Peyer's patch (tissue), 4 donors: ENCODE measurements around the gene CYREN. TPM values are rescaled to one million over a fixed set of nuclear protein-coding genes. Genes with fewer than 3 reads are reported as not detected.

Source experiments
- DNase-seq, 3 donors: peaks; one replicate each; pipeline ENCODE4 v3.0.0-alpha.2; 2017 to 2019
- H3K27ac ChIP-seq, 4 donors: fragments of 200-600 bp; sonication (generic); one replicate each; pipeline ENCODE4 v1.5.1; 2016 to 2019
- H3K27me3 ChIP-seq, 2 donors: fragments of 200-600 bp; sonication (generic); one replicate each; pipeline ENCODE4 v1.5.1; 2019
- H3K36me3 ChIP-seq, 3 donors: fragments of 200-600 bp; sonication (generic); one replicate each; pipeline ENCODE4 v1.5.1; 2016 to 2019
- H3K4me1 ChIP-seq, 4 donors: fragments of 200-600 bp; sonication (generic); one replicate each; pipeline ENCODE4 v1.5.1; 2016 to 2019
- H3K4me3 ChIP-seq, 4 donors: fragments of 200-600 bp; sonication (generic); 1 replicate in 3 of 4; 2 replicates in 1 of 4; pipeline ENCODE4 v1.5.1; 2016 to 2019; ENCODE audit warnings: mild to moderate bottlenecking in 1 of 4
- H3K9me3 ChIP-seq, 4 donors: fragments of 200-600 bp; sonication (generic); one replicate each; pipeline ENCODE4 v1.5.1; 2016 to 2019; ENCODE audit warnings: mild to moderate bottlenecking in 1 of 4
- POLR2A ChIP-seq, 2 donors: fragments of 450-650 bp; IDR thresholded peaks; one replicate each; pipeline ENCODE4 v1.5.1; 2017; ENCODE audit warnings: antibody characterized with exemption in 2 of 2, mild to moderate bottlenecking in 2 of 2, moderate library complexity in 2 of 2
- total RNA-seq, 4 donors: library from RNA; depleted of rRNA; stranded (reverse); fragments of >200 nt; gene quantifications; one replicate each; pipeline ENCODE4 v1.1.0, GENCODE V29; 2016
- TF ChIP-seq, protein P1 (sequence below), 6 experiments: fragments of 450-650 bp in 4 of 6; fragments of 200-600 bp in 2 of 6; sonication (generic) in 1 of 6; IDR thresholded peaks; one replicate each; pipeline ENCODE4 v1.5.1; 2017 to 2019; ENCODE audit warnings: antibody characterized with exemption in 6 of 6, mild to moderate bottlenecking in 3 of 6, moderate library complexity in 1 of 6

CYREN gene
- total RNA-seq, 4 donors from 2014 or later: 32.4 to 66.8 (median 42.5) TPM

DNA sequence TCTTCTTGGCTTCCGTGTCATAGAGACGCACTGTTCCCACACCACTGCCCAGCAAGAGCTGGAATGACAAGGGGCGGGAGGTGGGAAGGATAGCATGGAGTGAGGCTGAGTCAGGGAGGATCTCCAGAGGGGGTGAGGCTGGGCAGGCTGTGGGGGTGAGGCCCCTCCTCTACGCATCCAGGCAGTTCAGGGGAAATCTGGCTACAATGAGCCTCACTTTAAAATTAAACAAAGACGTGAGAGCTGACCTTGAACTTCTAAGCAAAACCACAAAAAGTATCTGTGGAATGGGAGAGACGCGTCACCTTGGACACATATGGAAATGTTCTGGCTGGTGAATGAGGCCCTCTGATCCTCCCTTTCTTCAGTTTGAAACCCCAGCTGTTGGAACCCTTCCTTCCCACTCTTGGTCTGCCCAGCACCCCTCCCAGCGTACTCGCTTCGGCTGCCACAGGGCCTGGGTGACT is 23.1 kb upstream of the CYREN start:
- DNase-seq: no peak
- TF ChIP-seq, protein P1, sequence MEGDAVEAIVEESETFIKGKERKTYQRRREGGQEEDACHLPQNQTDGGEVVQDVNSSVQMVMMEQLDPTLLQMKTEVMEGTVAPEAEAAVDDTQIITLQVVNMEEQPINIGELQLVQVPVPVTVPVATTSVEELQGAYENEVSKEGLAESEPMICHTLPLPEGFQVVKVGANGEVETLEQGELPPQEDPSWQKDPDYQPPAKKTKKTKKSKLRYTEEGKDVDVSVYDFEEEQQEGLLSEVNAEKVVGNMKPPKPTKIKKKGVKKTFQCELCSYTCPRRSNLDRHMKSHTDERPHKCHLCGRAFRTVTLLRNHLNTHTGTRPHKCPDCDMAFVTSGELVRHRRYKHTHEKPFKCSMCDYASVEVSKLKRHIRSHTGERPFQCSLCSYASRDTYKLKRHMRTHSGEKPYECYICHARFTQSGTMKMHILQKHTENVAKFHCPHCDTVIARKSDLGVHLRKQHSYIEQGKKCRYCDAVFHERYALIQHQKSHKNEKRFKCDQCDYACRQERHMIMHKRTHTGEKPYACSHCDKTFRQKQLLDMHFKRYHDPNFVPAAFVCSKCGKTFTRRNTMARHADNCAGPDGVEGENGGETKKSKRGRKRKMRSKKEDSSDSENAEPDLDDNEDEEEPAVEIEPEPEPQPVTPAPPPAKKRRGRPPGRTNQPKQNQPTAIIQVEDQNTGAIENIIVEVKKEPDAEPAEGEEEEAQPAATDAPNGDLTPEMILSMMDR (IDR thresholded peaks at IDR 0.05): no peak
- TF ChIP-seq POLR2A (IDR thresholded peaks at IDR 0.05): no peak
- no peaks in the 10 kb centered on the region for H3K9me3 ChIP-seq
- H3K27ac ChIP-seq: no peak overlapping the region
- H3K36me3 ChIP-seq: peaks cover 0 to 65% (median 0%) of the 10 kb centered on the region in 3 donors
- H3K4me1 ChIP-seq: no peaks in the 10 kb centered on the region
- no peaks in the 10 kb centered on the region for H3K27me3 ChIP-seq
- no peak overlapping the region for H3K4me3 ChIP-seq

DNA sequence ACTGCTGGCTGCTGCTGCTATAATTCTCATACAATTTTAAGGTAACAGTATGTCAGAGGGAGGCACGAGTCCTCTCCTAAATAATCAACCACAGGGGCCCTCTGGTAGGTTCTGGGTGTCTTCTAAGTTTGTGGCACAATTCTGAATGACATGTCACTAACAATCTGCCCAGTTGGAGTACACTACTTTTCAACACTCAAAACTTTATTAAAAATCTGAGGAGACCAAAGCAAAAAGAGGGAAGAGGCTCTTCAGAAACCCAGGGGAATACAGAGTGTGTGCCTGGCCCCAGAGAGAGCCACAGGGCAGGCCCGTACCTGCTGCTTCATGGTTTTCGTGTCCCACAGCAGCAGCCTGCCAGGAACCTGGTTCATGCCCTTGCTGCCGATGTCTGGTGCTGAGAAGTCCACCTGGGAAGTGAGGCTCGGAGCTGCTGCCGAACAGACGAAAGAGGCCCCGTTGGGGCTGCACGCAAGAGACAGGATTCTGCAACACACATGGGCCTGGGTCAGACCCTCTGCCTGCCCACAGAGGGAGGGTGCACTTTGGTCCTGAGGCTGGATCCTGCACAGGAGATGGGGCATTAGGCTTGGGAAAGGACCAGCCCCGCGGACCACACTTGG is 22.5 kb upstream of the CYREN start:
- H3K4me3 ChIP-seq: no peak overlapping the region
- TF ChIP-seq, protein P1 (IDR thresholded peaks at IDR 0.05): no peak
- H3K9me3 ChIP-seq: no peaks in the 10 kb centered on the region
- no peak for DNase-seq
- H3K4me1 ChIP-seq: no peaks in the 10 kb centered on the region
- no peaks in the 10 kb centered on the region for H3K27me3 ChIP-seq
- H3K36me3 ChIP-seq: peaks cover 0 to 66% (median 0%) of the 10 kb centered on the region in 3 donors
- H3K27ac ChIP-seq: no peak overlapping the region

- no peak for TF ChIP-seq POLR2A (IDR thresholded peaks at IDR 0.05)
- TF ChIP-seq, protein P1 (IDR thresholded peaks at IDR 0.05): no peak
- no peak for DNase-seq
- H3K27ac ChIP-seq: no peak overlapping the region
- no peaks in the 10 kb centered on the region for H3K9me3 ChIP-seq
- H3K36me3 ChIP-seq: peaks cover 0 to 70% (median 0%) of the 10 kb centered on the region in 3 donors
- no peaks in the 10 kb centered on the region for H3K27me3 ChIP-seq
- no peak overlapping the region for H3K4me3 ChIP-seq
- no peaks in the 10 kb centered on the region for H3K4me1 ChIP-seq
Measured at GRCh38 chr7:135190703-135191102, 20.2 kb upstream of the CYREN start.

DNA sequence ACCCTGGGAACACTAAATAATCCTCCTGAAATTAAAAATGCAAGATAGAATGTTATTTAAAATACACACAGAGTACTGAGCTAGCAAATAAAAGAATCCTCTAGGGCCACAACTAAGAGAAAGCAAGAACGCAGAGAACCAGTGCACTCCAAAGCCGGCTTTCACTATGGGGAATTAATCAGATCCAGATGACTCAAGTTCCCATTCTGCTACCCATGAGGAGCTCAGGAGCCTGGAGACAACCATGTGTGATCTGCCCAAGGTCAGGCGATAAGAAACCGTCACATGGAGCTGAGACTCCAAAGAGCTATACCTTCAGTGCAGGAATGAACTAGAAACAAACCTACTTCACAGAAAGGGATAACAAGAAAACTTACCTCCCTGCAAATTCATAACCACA is 19.5 kb upstream of the CYREN start:
- Histone ChIP-seq H3K4me3 (no peak overlapping the region), H3K27ac (no peak overlapping the region), H3K9me3 (no peaks in the 10 kb centered on the region), H3K36me3 (peaks cover 0 to 72% (median 0%) of the 10 kb centered on the region in 3 donors), H3K4me1 (no peaks in the 10 kb centered on the region), H3K27me3 (no peaks in the 10 kb centered on the region)
- TF ChIP-seq POLR2A (IDR thresholded peaks at IDR 0.05): no peak
- TF ChIP-seq, protein P1 (IDR thresholded peaks at IDR 0.05): no peak
- no peak for DNase-seq

DNA sequence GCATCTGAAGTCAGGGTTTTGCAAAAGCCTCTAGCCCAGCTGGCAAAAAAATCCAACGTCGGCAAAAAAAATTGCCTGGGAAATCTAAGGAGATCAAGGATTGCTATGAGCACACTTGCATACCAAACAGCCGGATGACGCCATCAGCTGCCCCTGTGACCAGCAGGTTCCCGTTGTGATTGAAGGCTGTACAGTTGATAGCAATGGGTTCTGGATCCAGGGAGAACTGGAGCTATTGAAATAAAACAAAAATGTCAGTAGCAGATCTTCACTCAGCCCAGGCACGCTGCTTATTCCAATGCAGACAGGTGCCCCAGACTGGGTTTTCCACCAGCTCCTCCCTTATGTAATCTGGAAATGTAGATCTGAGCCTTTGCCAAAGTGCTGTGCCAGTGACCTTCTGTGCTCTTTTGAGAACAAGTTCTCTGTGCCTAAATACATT is 18.7 kb upstream of the CYREN start:
- no peak for DNase-seq
- Histone ChIP-seq H3K27ac (no peak overlapping the region), H3K27me3 (no peaks in the 10 kb centered on the region), H3K4me1 (no peaks in the 10 kb centered on the region), H3K9me3 (no peaks in the 10 kb centered on the region), H3K36me3 (peaks cover 0 to 71% (median 0%) of the 10 kb centered on the region in 3 donors), H3K4me3 (no peak overlapping the region)
- TF ChIP-seq POLR2A (IDR thresholded peaks at IDR 0.05): no peak
- TF ChIP-seq, protein P1 (IDR thresholded peaks at IDR 0.05): no peak
